Trophoblast cell (in vitro differentiated cells and primary cell): ENCODE results near the gene DYRK1A. TPM values are rescaled to one million over a fixed set of nuclear protein-coding genes. Genes with fewer than 3 reads are reported as not detected.
A peak's percentile ranks its signal among the peaks of the same experiment; 100 is the strongest.

Source experiments
- DNase-seq, 2 donors: peaks; one replicate each; pipeline ENCODE4 v3.0.0-alpha.2; 2016
- H2AFZ ChIP-seq: 2 replicates; pipeline ENCODE4 v1.6.1; 2013; ENCODE audit warnings: low read length, moderate library complexity, mild to moderate bottlenecking; ENCODE audit not compliant: insufficient read depth, poor library complexity
- H2AK5ac ChIP-seq: 2 replicates; pipeline ENCODE4 v1.6.1; 2013; ENCODE audit warnings: mild to moderate bottlenecking, low read length
- H2BK120ac ChIP-seq: 2 replicates; pipeline ENCODE4 v1.6.1; 2013; ENCODE audit warnings: low read length, mild to moderate bottlenecking, moderate library complexity; ENCODE audit not compliant: insufficient read depth, poor library complexity
- H2BK12ac ChIP-seq: 2 replicates; pipeline ENCODE4 v1.6.1; 2013; ENCODE audit warnings: mild to moderate bottlenecking, low read length, moderate library complexity
- H2BK5ac ChIP-seq: 2 replicates; pipeline ENCODE4 v1.6.1; 2013; ENCODE audit warnings: low read length, low read depth, moderate library complexity, mild to moderate bottlenecking; ENCODE audit not compliant: poor library complexity
- H3K14ac ChIP-seq: 2 replicates; pipeline ENCODE4 v1.6.1; 2013; ENCODE audit warnings: mild to moderate bottlenecking, low read length
- H3K18ac ChIP-seq: 2 replicates; pipeline ENCODE4 v1.6.1; 2013; ENCODE audit warnings: mild to moderate bottlenecking, low read length
- H3K23ac ChIP-seq: 2 replicates; pipeline ENCODE4 v1.6.1; 2013; ENCODE audit warnings: low read length
- H3K27ac ChIP-seq: 2 replicates; pipeline ENCODE4 v1.5.1; 2013; ENCODE audit warnings: low read depth, mild to moderate bottlenecking, inconsistent platforms, low read length, moderate library complexity
- H3K27me3 ChIP-seq: 2 replicates; pipeline ENCODE4 v1.6.1; 2013; ENCODE audit warnings: inconsistent platforms, mild to moderate bottlenecking, low read length, moderate library complexity; ENCODE audit not compliant: insufficient read depth
- H3K36me3 ChIP-seq, 2 experiments: 1 replicate in 1 of 2; 2 replicates in 1 of 2; pipeline ENCODE4 v1.6.1; 2013; ENCODE audit warnings: low read length in 2 of 2, mild to moderate bottlenecking in 2 of 2, moderate library complexity in 1 of 2; ENCODE audit not compliant: insufficient read depth in 2 of 2, control insufficient read depth in 1 of 2
- H3K4ac ChIP-seq: 2 replicates; pipeline ENCODE4 v1.6.1; 2013; ENCODE audit warnings: low read depth, mild to moderate bottlenecking, low read length, moderate library complexity
- H3K4me1 ChIP-seq, 2 experiments: 1 replicate in 1 of 2; 2 replicates in 1 of 2; pipeline ENCODE4 v1.6.1; 2013; ENCODE audit warnings: low read length in 2 of 2, mild to moderate bottlenecking in 2 of 2, moderate library complexity in 1 of 2; ENCODE audit not compliant: insufficient read depth in 2 of 2, control insufficient read depth in 1 of 2
- H3K4me2 ChIP-seq: 2 replicates; pipeline ENCODE4 v1.6.1; 2013; ENCODE audit warnings: inconsistent platforms, mild to moderate bottlenecking, low read length, moderate library complexity
- H3K4me3 ChIP-seq: 2 replicates; pipeline ENCODE4 v1.5.1; 2013; ENCODE audit warnings: mild to moderate bottlenecking, low read depth, low read length, inconsistent platforms
- H3K79me1 ChIP-seq: one replicate; pipeline ENCODE4 v1.6.1; 2013; ENCODE audit warnings: low read length
- H3K79me2 ChIP-seq: 2 replicates; pipeline ENCODE4 v1.6.1; 2013; ENCODE audit warnings: low read length, mild to moderate bottlenecking; ENCODE audit not compliant: control insufficient read depth, insufficient read depth, poor library complexity
- H3K9ac ChIP-seq: 2 replicates; pipeline ENCODE4 v1.6.1; 2013; ENCODE audit warnings: mild to moderate bottlenecking, low read length
- H3K9me3 ChIP-seq: 2 replicates; pipeline ENCODE4 v1.6.1; 2013; ENCODE audit warnings: low read depth, mild to moderate bottlenecking, control low read depth, inconsistent platforms, low read length; ENCODE audit not compliant: insufficient read depth
- H4K12ac ChIP-seq: 2 replicates; pipeline ENCODE4 v1.6.1; 2013; ENCODE audit warnings: low read depth, mild to moderate bottlenecking, low read length, moderate library complexity
- H4K8ac ChIP-seq: 2 replicates; pipeline ENCODE4 v1.6.1; 2013; ENCODE audit warnings: low read depth, mild to moderate bottlenecking, low read length, moderate library complexity
- H4K91ac ChIP-seq: one replicate; pipeline ENCODE4 v1.6.1; 2013; ENCODE audit warnings: low read depth, mild to moderate bottlenecking, low read length, moderate library complexity
- WGBS: extraction: QIAGEN DNeasy Blood & Tissue Kit; methylation state at CpG from one replicate; pipeline ENCODE4 v1.1.7; 2013; ENCODE audit warnings: missing lambda C conversion rate; ENCODE audit not compliant: insufficient read length, insufficient coverage; ENCODE audit errors: extremely low coverage; 5-methylcytosine and 5-hydroxymethylcytosine counted together
- polyA plus RNA-seq: library from polyadenylated mRNA; stranded (reverse); fragments of 200-250 nt; gene quantifications from 2 replicates; pipeline ENCODE4 v1.2.3, GENCODE V29; 2013

DYRK1A gene
- 25.1 and 25.7 TPM in 2 replicates for polyA plus RNA-seq

- Histone ChIP-seq H3K23ac (peak within 1 kb of the TSS; percentile 100), H4K8ac (peak within 1 kb of the TSS; percentile 99), H4K12ac (peak within 1 kb of the TSS; percentile 100), H3K79me2 (peaks cover 28% of the 10 kb centered on the region), H2AK5ac (peak within 1 kb of the TSS; percentile 100), H3K4me3 (peak within 1 kb of the TSS; percentile 100), H3K79me1 (peaks cover 25% of the 10 kb centered on the region), H3K27ac (peak within 1 kb of the TSS; percentile 100), H2AFZ (peak within 1 kb of the TSS; percentile 100), H2BK12ac (peak within 1 kb of the TSS; percentile 92), H2BK120ac (peak within 1 kb of the TSS; percentile 99), H3K36me3 (no peaks in the 10 kb centered on the region), H3K4ac (peak within 1 kb of the TSS; percentile 100), H3K27me3 (no peaks in the 10 kb centered on the region), H3K4me1 (peaks cover 0 to 2% of the 10 kb centered on the region in 2 experiments), H3K9ac (peak within 1 kb of the TSS; percentile 100), H4K91ac (peak within 1 kb of the TSS; percentile 100), H3K14ac (peak within 1 kb of the TSS; percentile 100), H2BK5ac (peak within 1 kb of the TSS; percentile 100), H3K4me2 (peak within 1 kb of the TSS; percentile 95), H3K9me3 (no peaks in the 10 kb centered on the region), H3K18ac (peak within 1 kb of the TSS; percentile 100)
- peak; percentile 98 to 99 for DNase-seq
- WGBS = no CpG with 5 or more reads among the region's 92 CpGs
These were observed at the start of gene DYRK1A for GRCh38 chr21:37366482-37367316. TSS of gene DYRK1A (plus strand) at chr21:37366773. CDS start at chr21:37420375, 53,602 bp downstream.

GRCh38 chr21:37319551-37319950 lies 47.0 kb upstream of the DYRK1A start:
- no peaks in the 10 kb centered on the region for H3K27me3 ChIP-seq
- H4K8ac ChIP-seq = no peak overlapping the region
- no peak for DNase-seq
- H3K4ac ChIP-seq = no peak overlapping the region
- H3K4me1 ChIP-seq = no peaks in the 10 kb centered on the region
- H3K4me3 ChIP-seq = no peak overlapping the region
- no peak overlapping the region for H3K18ac ChIP-seq
- H3K4me2 ChIP-seq = no peak overlapping the region
- H2BK12ac ChIP-seq = no peak overlapping the region
- H3K36me3 ChIP-seq = no peaks in the 10 kb centered on the region
- H2AK5ac ChIP-seq = no peak overlapping the region
- H4K91ac ChIP-seq = no peak overlapping the region
- no CpG with 5 or more reads among the region's 2 CpGs for WGBS
- H3K9ac ChIP-seq = no peak overlapping the region
- no peak overlapping the region for H2BK120ac ChIP-seq
- no peak overlapping the region for H4K12ac ChIP-seq
- H3K9me3 ChIP-seq = peaks cover 3% of the 10 kb centered on the region
- no peaks in the 10 kb centered on the region for H3K79me1 ChIP-seq
- no peak overlapping the region for H2AFZ ChIP-seq
- H3K14ac ChIP-seq = no peak overlapping the region
- no peaks in the 10 kb centered on the region for H3K79me2 ChIP-seq
- no peak overlapping the region for H2BK5ac ChIP-seq
- no peak overlapping the region for H3K27ac ChIP-seq
- no peak overlapping the region for H3K23ac ChIP-seq

GRCh38 chr21:37322084-37322483 lies 44.5 kb upstream of the DYRK1A start:
- H4K8ac ChIP-seq = no peak overlapping the region
- H4K91ac ChIP-seq = no peak overlapping the region
- H3K23ac ChIP-seq = peak overlapping the region; percentile 92
- H3K9ac ChIP-seq = no peak overlapping the region
- no peak overlapping the region for H2AK5ac ChIP-seq
- no peak overlapping the region for H2AFZ ChIP-seq
- WGBS = no CpG with 5 or more reads among the region's 5 CpGs
- H2BK12ac ChIP-seq = no peak overlapping the region
- no peak overlapping the region for H3K4me3 ChIP-seq
- no peak overlapping the region for H3K14ac ChIP-seq
- H3K4me1 ChIP-seq = no peaks in the 10 kb centered on the region
- H3K36me3 ChIP-seq = no peaks in the 10 kb centered on the region
- H3K79me2 ChIP-seq = no peaks in the 10 kb centered on the region
- H3K79me1 ChIP-seq = no peaks in the 10 kb centered on the region
- H2BK5ac ChIP-seq = no peak overlapping the region
- no peak overlapping the region for H4K12ac ChIP-seq
- H3K4ac ChIP-seq = no peak overlapping the region
- no peak overlapping the region for H3K18ac ChIP-seq
- H3K27ac ChIP-seq = no peak overlapping the region
- no peaks in the 10 kb centered on the region for H3K27me3 ChIP-seq
- no peak for DNase-seq
- no peak overlapping the region for H2BK120ac ChIP-seq
- H3K9me3 ChIP-seq = peaks cover under 1% of the 10 kb centered on the region
- H3K4me2 ChIP-seq = no peak overlapping the region

GRCh38 chr21:37324558-37324957 lies 42.0 kb upstream of the DYRK1A start:
- no peak overlapping the region for H2BK5ac ChIP-seq
- no peak overlapping the region for H4K12ac ChIP-seq
- H2AFZ ChIP-seq = no peak overlapping the region
- no peak overlapping the region for H3K4ac ChIP-seq
- no peak overlapping the region for H2BK120ac ChIP-seq
- no peaks in the 10 kb centered on the region for H3K79me1 ChIP-seq
- H4K8ac ChIP-seq = no peak overlapping the region
- H3K4me2 ChIP-seq = no peak overlapping the region
- no peak overlapping the region for H3K27ac ChIP-seq
- H3K23ac ChIP-seq = no peak overlapping the region
- H2BK12ac ChIP-seq = no peak overlapping the region
- no peak overlapping the region for H4K91ac ChIP-seq
- no peaks in the 10 kb centered on the region for H3K4me1 ChIP-seq
- H3K36me3 ChIP-seq = no peaks in the 10 kb centered on the region
- H3K14ac ChIP-seq = no peak overlapping the region
- H2AK5ac ChIP-seq = no peak overlapping the region
- H3K79me2 ChIP-seq = no peaks in the 10 kb centered on the region
- no CpG with 5 or more reads among the region's 2 CpGs for WGBS
- H3K4me3 ChIP-seq = no peak overlapping the region
- H3K9ac ChIP-seq = no peak overlapping the region
- no peaks in the 10 kb centered on the region for H3K9me3 ChIP-seq
- no peaks in the 10 kb centered on the region for H3K27me3 ChIP-seq
- no peak for DNase-seq
- H3K18ac ChIP-seq = no peak overlapping the region
